Heart right ventricle (tissue), 16 donors: ENCODE results near the gene TRIP13. TPM values are rescaled to one million over a fixed set of nuclear protein-coding genes. Genes with fewer than 3 reads are reported as not detected.
"Not testable (repeated sequence)": the region's sequence is repeated elsewhere in the genome, so short reads cannot be mapped to it uniquely, and the experiment has no call there.

ENCODE experiments used
- ATAC-seq, 8 donors: fragments of 200-7000 bp; cut with Tn5 transposase; one replicate each; pipeline ENCODE4 v1.9.1; 2020; ENCODE audit warnings: mild to moderate bottlenecking in 8 of 8, moderate library complexity in 8 of 8, moderate number of reproducible peaks in 1 of 8
- DNase-seq, 2 donors: peaks; one replicate each; pipeline ENCODE4 v3.0.0-alpha.2; 2020
- H3K27ac ChIP-seq, 10 donors: fragments of 200-600 bp; sonication (generic) in 2 of 10; one replicate each; pipeline versions ENCODE4 v1.5.0 to v1.8.0; 2020 to 2022; ENCODE audit warnings: mild to moderate bottlenecking in 3 of 10
- H3K27me3 ChIP-seq, 7 donors: fragments of 200-600 bp; one replicate each; pipeline ENCODE4 v1.8.0; 2021 to 2022; ENCODE audit warnings: mild to moderate bottlenecking in 2 of 7
- H3K36me3 ChIP-seq, 9 donors: fragments of 200-600 bp; sonication (generic) in 1 of 9; one replicate each; pipeline versions ENCODE4 v1.5.0 to v1.8.0; 2020 to 2022; ENCODE audit warnings: mild to moderate bottlenecking in 2 of 9
- H3K4me1 ChIP-seq, 9 donors: fragments of 200-600 bp; sonication (generic) in 1 of 9; one replicate each; pipeline versions ENCODE4 v1.5.0 to v1.8.0; 2020 to 2022; ENCODE audit warnings: mild to moderate bottlenecking in 4 of 9
- H3K4me3 ChIP-seq, 10 donors: fragments of 200-600 bp; sonication (generic) in 2 of 10; one replicate each; pipeline versions ENCODE4 v1.5.0 to v1.8.0; 2020 to 2022; ENCODE audit warnings: mild to moderate bottlenecking in 7 of 10, moderate library complexity in 2 of 10
- H3K9me3 ChIP-seq, 11 donors: fragments of 200-600 bp in 10 of 11; sonication (generic) in 2 of 11; one replicate each; pipeline versions ENCODE4 v1.5.0 to v1.8.0; 2013 to 2022; ENCODE audit warnings: mild to moderate bottlenecking in 2 of 11, control low read depth in 1 of 11, moderate library complexity in 1 of 11
- WGBS, 2 donors: extraction: QIAGEN DNeasy Blood & Tissue Kit; methylation state at CpG; one replicate each; pipeline ENCODE4 v1.1.7; 2013; ENCODE audit warnings: inconsistent platforms in 1 of 2; 5-methylcytosine and 5-hydroxymethylcytosine counted together
- intact Hi-C, 10 donors: fragments of 100-400 bp; cut with DNase I; formaldehyde crosslinking; loops; one replicate each; pipeline versions ENCODE4 v1.11.1 to v1.14.2; 2022
- polyA plus RNA-seq, 2 donors: library from polyadenylated mRNA; stranded (reverse); fragments of 200-250 nt; gene quantifications; one replicate each; pipeline ENCODE4 v1.2.3, GENCODE V29; 2013
- total RNA-seq, 10 donors: library from RNA; stranded (reverse); fragmentation: NEBNext Ultra II Directional in 3 of 10; extraction: Animal tissue kit (Norgen Biotek cat#: 25700) in 3 of 10; gene quantifications; one replicate each; pipeline versions ENCODE4 v1.2.1 to v1.2.4, GENCODE V29; 2021 to 2023
- TF ChIP-seq, protein P1 (sequence below), 9 donors: fragments of 200-600 bp; sonication (generic) in 2 of 9; IDR thresholded peaks; one replicate each; pipeline versions ENCODE4 v1.5.0 to v1.8.0; 2021 to 2022; ENCODE audit warnings: antibody characterized with exemption in 9 of 9, mild to moderate bottlenecking in 5 of 9, moderate library complexity in 1 of 9
- donor health status: Arrhythmogenic right ventricular cardiomyopathy.
- donor health status: ischemic (EF 13 %, LVEDD 7.1; RV severe dilation, severe dysfunction).
- donor health status: healthy with polysubstance abuse.
- donor health status: DM: no; HTN: yes; CAD: no.
- donor health status: DM: no; HTN: no; CAD: no.
- donor health status: ischemic (EF 25% LVEDD 6.9; RV normal size, moderate dysfunction).
- donor health status: ischemic (EF 25% LVEDD 5.7; RV mildly dilated, moderate dysfunction).
- donor health status: healthy.
- donor health status: DM: yes; HTN: yes; CAD: no.
- donor health status: Ischemic cardiomyopathy.
- donor health status: ischemic (EF 35%, LVEDD 5.7; RV mildly dilated, moderate dysfunction).
- donor health status: nonischemic (EF 11% LVEDD 7.7; RV severe dilation, severe dysfunction).
- donor health status: DM: yes; HTN: yes; CAD: no.
- donor health status: PGD.
- donor health status: ischemic (EF 29% LVEDD 5.4; RV normal size, mild dysfunction).
- donor health status: nonischemic (EF 23%, LVEDD 6.1; RV moderate dilation, normal function).

Gene TRIP13
- total and polyA plus RNA-seq, 12 donors = 0.22 to 2.8 (median 0.86) TPM; not detected in 1

DNA sequence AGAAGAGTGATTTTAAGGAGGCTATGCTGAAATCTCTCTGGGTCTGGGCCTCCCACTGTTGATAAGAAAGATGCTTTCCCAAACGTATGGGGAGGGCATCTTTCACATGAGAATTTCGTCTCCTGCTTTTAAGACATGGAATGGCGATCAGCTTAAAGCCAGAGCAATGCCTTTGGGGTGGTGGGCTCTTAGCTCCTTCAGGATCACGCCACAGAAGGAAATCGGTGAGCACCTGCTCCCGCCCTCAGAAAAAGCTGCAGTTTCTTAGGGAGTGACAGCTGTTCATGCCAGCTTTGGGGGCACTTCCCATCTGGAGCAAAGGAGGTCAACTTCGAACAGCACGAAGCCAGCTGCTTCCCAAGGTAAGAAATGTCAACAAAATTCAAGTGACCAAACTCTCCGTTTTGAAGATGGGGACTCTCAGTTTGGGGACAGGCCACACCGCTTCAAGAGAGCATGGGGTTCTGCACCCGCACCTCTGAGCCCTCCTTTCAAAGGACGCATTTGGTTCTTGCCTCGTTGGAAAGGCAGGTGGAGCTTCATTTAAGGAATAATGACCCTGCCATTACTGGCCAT is 39.0 kb downstream of the TRIP13 start:
- Histone ChIP-seq H3K27ac (peak overlapping the region in 1 of 10 donors; percentile 26), H3K4me1 (peaks cover 0 to 12% (median 4%) of the 10 kb centered on the region in 9 donors), H3K9me3 (no peaks in the 10 kb centered on the region), H3K4me3 (no peak overlapping the region), H3K36me3 (no peaks in the 10 kb centered on the region), H3K27me3 (peaks cover 0 to 12% (median 8%) of the 10 kb centered on the region in 7 donors)
- TF ChIP-seq, protein P1, sequence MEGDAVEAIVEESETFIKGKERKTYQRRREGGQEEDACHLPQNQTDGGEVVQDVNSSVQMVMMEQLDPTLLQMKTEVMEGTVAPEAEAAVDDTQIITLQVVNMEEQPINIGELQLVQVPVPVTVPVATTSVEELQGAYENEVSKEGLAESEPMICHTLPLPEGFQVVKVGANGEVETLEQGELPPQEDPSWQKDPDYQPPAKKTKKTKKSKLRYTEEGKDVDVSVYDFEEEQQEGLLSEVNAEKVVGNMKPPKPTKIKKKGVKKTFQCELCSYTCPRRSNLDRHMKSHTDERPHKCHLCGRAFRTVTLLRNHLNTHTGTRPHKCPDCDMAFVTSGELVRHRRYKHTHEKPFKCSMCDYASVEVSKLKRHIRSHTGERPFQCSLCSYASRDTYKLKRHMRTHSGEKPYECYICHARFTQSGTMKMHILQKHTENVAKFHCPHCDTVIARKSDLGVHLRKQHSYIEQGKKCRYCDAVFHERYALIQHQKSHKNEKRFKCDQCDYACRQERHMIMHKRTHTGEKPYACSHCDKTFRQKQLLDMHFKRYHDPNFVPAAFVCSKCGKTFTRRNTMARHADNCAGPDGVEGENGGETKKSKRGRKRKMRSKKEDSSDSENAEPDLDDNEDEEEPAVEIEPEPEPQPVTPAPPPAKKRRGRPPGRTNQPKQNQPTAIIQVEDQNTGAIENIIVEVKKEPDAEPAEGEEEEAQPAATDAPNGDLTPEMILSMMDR (IDR thresholded peaks at IDR 0.05) = no peak
- intact Hi-C loops = loop anchor here in 3 of 10 donors (5.0 to 10.0 kb wide), 3 partner anchors 223 to 713 kb away; no protein-coding TSS in a partner anchor
- WGBS, 2 donors = 86 to 87% methylated on average over 13 of the region's 13 CpGs
- DNase-seq = no peak
- ATAC-seq = no peak

DNA sequence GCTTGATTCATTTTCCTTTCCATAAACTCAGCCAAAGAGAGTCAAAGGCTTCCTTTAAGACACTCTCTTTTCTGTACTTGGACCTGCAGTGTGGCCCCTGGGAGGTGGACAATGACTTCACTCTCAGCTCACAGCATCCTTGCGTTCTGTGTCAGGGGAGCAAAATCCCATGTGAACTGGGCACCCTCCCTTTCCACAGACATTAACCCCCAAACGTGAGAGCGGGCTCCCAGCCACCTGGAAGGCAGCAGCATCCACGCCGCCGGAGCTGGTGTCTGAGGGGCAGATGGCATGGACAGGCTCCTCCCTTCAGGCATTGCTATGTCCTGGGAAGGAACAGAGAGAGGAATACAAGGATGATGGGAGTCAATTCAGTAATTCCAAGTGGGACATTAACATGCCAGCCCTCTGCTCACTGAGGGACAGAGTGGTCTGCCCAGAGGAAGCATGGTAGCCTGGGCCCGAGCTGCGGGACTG is 39.5 kb downstream of the TRIP13 start:
- Histone ChIP-seq H3K4me3 (no peak overlapping the region), H3K9me3 (no peaks in the 10 kb centered on the region), H3K36me3 (no peaks in the 10 kb centered on the region), H3K4me1 (peaks cover 0 to 7% (median 0%) of the 10 kb centered on the region in 9 donors), H3K27me3 (peaks cover 0 to 10% (median 4%) of the 10 kb centered on the region in 7 donors), H3K27ac (peak overlapping the region in 9 of 10 donors; percentile 1 to 51 (median 22))
- intact Hi-C loops = loop anchor here in 3 of 10 donors (5.0 to 10.0 kb wide), 3 partner anchors 223 to 713 kb away; no protein-coding TSS in a partner anchor
- DNase-seq (no peak), ATAC-seq (peak in 3 of 8 donors; percentile 11 to 22 (median 13))
- TF ChIP-seq, protein P1 (IDR thresholded peaks at IDR 0.05) = no peak
- 89 to 94% methylated on average over 8 of the region's 8 CpGs for WGBS, 2 donors

DNA sequence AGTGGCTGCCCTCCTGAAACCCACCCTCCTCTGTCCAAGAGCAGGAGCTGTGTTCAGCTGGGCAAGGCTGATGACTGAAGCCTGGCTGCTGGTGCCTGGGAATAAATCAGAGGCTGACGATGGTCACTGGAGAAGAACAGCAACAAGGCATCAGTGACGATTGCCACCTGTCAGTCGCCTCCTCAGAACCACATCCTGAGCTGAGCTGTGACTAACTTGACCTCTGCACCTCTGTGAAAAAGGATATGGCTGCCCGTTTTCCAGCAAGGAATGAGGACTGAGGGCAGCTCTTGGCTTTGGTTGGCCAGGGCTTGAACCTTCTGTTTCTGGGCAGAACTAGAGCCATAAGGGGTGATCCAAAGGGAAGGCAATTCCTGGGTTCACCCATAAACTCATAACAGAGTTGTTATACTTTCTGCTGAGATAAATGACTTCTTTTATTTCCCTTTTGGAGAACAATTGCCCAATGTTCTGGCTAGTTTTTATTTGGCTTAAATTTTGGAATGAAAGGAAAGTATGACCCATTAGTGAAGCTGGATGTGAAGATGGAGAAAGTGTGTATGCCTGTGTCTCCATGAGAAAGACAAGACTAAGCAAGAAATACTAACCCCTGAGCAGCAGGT is 40.1 kb downstream of the TRIP13 start:
- intact Hi-C loops = loop anchor here in 3 of 10 donors (5.0 to 10.0 kb wide), 3 partner anchors 222 to 712 kb away; no protein-coding TSS in a partner anchor
- Histone ChIP-seq H3K36me3 (no peaks in the 10 kb centered on the region), H3K9me3 (no peaks in the 10 kb centered on the region), H3K27me3 (peaks cover 0 to 9% (median 5%) of the 10 kb centered on the region in 7 donors), H3K27ac (peak overlapping the region in 9 of 10 donors; percentile 1 to 51 (median 22)), H3K4me3 (no peak overlapping the region), H3K4me1 (peaks cover 0 to 7% (median 0%) of the 10 kb centered on the region in 9 donors)
- TF ChIP-seq, protein P1 (IDR thresholded peaks at IDR 0.05) = no peak
- DNase-seq (no peak), ATAC-seq (peak in 6 of 8 donors; percentile 30 to 66 (median 54))
- WGBS, 2 donors = 55 to 61% methylated on average over 4 of the region's 4 CpGs

DNA sequence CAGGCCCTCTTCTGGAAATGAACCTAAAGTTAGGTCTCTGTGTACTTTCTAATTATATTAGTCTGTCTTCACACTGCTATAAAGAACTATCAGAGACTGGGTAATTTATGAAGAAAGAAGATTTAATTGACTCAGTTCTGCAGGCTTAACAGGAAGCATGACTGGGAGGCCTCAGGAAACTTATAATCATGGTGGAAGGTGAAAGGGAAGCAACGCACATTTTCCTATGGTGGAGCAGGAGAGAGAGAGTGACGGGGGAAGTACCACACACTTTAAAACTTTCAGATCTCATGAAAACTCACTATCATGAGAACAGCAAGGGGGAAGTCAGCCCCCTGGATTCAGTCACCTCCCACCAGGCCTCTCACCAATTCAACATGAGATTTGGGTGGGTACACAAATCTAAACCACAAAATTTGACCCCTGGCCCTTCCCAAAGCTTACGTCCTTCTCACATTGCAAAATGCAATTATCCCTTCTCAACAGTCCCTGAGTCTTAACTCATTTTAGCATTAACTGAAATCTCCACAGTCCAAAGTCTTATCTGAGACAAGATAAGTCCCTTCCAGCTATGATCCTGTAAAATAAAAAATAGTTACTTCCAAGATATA is 40.7 kb downstream of the TRIP13 start:
- H3K36me3 ChIP-seq = no peaks in the 10 kb centered on the region
- H3K9me3 ChIP-seq = no peaks in the 10 kb centered on the region
- no peak for ATAC-seq
- H3K4me3 ChIP-seq = no peak overlapping the region
- TF ChIP-seq, protein P1 (IDR thresholded peaks at IDR 0.05) = no peak
- H3K4me1 ChIP-seq = peaks cover 0 to 7% (median 0%) of the 10 kb centered on the region in 9 donors
- peaks cover 0 to 14% (median 5%) of the 10 kb centered on the region in 7 donors for H3K27me3 ChIP-seq
- intact Hi-C loops = loop anchor here in 3 of 10 donors (5.0 to 10.0 kb wide), 3 partner anchors 221 to 711 kb away; no protein-coding TSS in a partner anchor
- DNase-seq = no peak
- H3K27ac ChIP-seq = peak overlapping the region in 3 of 10 donors; percentile 12 to 37 (median 33)
- 81 to 84% methylated on average over 3 of the region's 3 CpGs for WGBS, 2 donors

DNA sequence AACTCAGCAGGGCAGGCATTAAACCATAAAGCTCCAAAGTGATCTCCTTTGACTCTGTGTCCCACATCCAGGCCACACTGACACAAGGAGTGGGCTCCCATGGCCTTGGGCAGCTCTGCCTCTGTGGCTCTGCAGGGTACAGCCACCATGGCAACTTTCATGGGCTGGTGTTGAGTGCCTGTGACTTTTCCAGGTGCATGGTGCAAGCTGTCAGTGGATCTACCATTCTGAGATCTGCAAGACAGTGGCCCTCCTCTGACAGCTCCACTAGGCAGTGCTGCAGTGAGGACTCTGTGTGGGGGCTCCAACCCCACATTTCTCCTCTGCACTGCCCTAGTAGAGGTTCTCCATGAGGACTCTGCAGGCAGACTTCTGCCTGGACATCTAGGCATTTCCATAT is 41.3 kb downstream of the TRIP13 start:
- not testable (repeated sequence) for ATAC-seq, H3K36me3 ChIP-seq, H3K27ac ChIP-seq, DNase-seq, H3K4me3 ChIP-seq, H3K4me1 ChIP-seq, H3K9me3 ChIP-seq
- peaks cover 0 to 16% (median 5%) of the 10 kb centered on the region in 7 donors for H3K27me3 ChIP-seq
- intact Hi-C loops = loop anchor here in 3 of 10 donors (5.0 to 10.0 kb wide), 3 partner anchors 221 to 711 kb away; no protein-coding TSS in a partner anchor
